Measurements from ENCODE around the gene PRICKLE2. TPM values are rescaled to one million over a fixed set of nuclear protein-coding genes. Genes with fewer than 3 reads are reported as not detected.
A peak's percentile ranks its signal among the peaks of the same experiment; 100 is the strongest.

PRICKLE2 gene
- total and polyA plus RNA-seq, 2 donors (not counting 1 experiment from before 2014, with no cell fraction given): 14.1 to 29.4 TPM

DNA sequence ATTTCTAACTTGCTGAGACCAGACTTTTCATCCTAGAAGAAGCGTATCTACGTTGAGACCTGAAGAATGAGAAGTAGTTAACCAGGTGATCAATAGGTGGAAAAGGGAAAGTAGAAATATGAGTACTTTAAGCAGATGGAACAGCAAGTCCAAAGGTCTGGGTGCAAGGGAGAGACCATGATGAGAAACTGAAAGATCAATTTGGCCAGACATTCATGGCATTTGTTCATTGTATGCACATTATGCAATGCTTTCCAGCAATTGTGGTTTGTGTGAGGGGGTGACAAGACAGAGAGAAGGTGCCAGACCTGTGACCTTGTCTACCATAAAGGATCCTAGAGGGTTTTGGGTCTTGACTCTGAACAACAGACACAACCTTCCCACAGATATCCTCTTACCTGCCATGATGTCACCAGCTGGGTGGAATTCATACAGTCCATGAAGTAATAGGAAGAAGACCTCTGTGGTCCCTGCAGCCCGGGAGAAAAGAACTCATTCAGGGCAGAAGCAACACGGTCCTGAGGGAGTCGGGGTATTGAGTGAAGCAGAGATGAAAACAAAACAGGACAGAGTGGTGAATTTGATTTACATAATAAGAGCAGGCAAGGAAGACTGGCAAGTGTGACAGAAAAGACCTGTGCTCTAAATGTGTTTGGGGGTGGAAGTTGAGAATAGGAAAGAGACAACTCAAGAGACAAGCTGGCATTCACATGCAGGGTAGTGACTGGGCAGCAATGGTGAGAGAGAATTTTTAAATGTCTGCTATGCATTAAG lies 138.6 kb downstream of the PRICKLE2 start:
- no peak overlapping the region for H3K27ac ChIP-seq (ENCODE audit: insufficient read depth, low read length)
- no peaks in the 10 kb centered on the region for H3K79me2 ChIP-seq (ENCODE audit: control insufficient read depth, insufficient read depth, low read length)
- no peaks in the 10 kb centered on the region for H3K27me3 ChIP-seq (ENCODE audit: control insufficient read depth, insufficient read depth, low read length)
- H3K4me3 ChIP-seq (replicated peaks in 1 of 4; ENCODE audit: control extremely low read depth in 1 of 4, insufficient read depth in 1 of 4, low read depth in 3 of 4, low read length in 4 of 4): no peak overlapping the region
- no peaks in the 10 kb centered on the region for H3K36me3 ChIP-seq (ENCODE audit: control insufficient read depth, insufficient read depth, low read length)
- H3K9me3 ChIP-seq (ENCODE audit: control insufficient read depth, insufficient read depth, low read depth, low read length): no peaks in the 10 kb centered on the region
- TF ChIP-seq, protein P1, sequence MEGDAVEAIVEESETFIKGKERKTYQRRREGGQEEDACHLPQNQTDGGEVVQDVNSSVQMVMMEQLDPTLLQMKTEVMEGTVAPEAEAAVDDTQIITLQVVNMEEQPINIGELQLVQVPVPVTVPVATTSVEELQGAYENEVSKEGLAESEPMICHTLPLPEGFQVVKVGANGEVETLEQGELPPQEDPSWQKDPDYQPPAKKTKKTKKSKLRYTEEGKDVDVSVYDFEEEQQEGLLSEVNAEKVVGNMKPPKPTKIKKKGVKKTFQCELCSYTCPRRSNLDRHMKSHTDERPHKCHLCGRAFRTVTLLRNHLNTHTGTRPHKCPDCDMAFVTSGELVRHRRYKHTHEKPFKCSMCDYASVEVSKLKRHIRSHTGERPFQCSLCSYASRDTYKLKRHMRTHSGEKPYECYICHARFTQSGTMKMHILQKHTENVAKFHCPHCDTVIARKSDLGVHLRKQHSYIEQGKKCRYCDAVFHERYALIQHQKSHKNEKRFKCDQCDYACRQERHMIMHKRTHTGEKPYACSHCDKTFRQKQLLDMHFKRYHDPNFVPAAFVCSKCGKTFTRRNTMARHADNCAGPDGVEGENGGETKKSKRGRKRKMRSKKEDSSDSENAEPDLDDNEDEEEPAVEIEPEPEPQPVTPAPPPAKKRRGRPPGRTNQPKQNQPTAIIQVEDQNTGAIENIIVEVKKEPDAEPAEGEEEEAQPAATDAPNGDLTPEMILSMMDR (conservative IDR thresholded peaks at IDR 0.05 in 1 of 2, IDR thresholded peaks at IDR 0.05 in 1 of 2; ENCODE audit: low read depth in 1 of 2, low read length in 2 of 2): no peak
- TF ChIP-seq EZH2 (IDR thresholded peaks at IDR 0.05; ENCODE audit: low read length, missing control alignments): no peak
- no peak overlapping the region for H3K9ac ChIP-seq (ENCODE audit: insufficient read depth, low read length)
- H4K20me1 ChIP-seq (ENCODE audit: control insufficient read depth, extremely low read depth, insufficient read depth, low read length): no peaks in the 10 kb centered on the region
- no peak overlapping the region for H2AFZ ChIP-seq (ENCODE audit: low read length)
- no peak overlapping the region for H3K4me2 ChIP-seq (ENCODE audit: extremely low read depth, insufficient read depth, low read length)
- DNase-seq (ENCODE audit: low read depth in 2 of 2): no peak
- H3K4me1 ChIP-seq (ENCODE audit: control insufficient read depth, extremely low read depth, insufficient read depth, low read length): no peaks in the 10 kb centered on the region

DNA sequence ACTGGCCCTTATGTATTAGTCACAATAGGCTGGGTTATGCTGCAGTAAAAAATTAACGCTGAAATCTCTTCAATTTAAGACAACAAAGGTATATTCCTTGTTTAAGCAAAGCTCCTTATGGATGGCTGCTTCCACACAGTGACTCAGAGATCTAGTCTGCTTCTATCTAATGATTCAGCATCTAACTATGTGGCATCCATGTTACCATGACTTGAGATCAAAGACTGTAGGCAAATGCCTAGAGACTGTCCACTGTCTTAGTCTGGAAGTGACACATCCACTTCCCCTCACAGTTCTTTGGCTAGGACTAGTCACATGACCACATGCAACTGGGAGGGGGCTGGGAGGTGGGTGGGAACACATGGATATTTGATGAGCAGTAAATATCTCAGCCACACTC lies 140.6 kb downstream of the PRICKLE2 start:
- Histone ChIP-seq H3K4me1 (ENCODE audit: control insufficient read depth, extremely low read depth, insufficient read depth, low read length) (no peaks in the 10 kb centered on the region), H3K4me2 (ENCODE audit: extremely low read depth, insufficient read depth, low read length) (no peak overlapping the region), H3K9ac (ENCODE audit: insufficient read depth, low read length) (no peak overlapping the region), H2AFZ (ENCODE audit: low read length) (no peak overlapping the region), H4K20me1 (ENCODE audit: control insufficient read depth, extremely low read depth, insufficient read depth, low read length) (no peaks in the 10 kb centered on the region), H3K27me3 (ENCODE audit: control insufficient read depth, insufficient read depth, low read length) (no peaks in the 10 kb centered on the region), H3K79me2 (ENCODE audit: control insufficient read depth, insufficient read depth, low read length) (no peaks in the 10 kb centered on the region), H3K36me3 (ENCODE audit: control insufficient read depth, insufficient read depth, low read length) (no peaks in the 10 kb centered on the region), H3K9me3 (ENCODE audit: control insufficient read depth, insufficient read depth, low read depth, low read length) (no peaks in the 10 kb centered on the region), H3K27ac (ENCODE audit: insufficient read depth, low read length) (no peak overlapping the region), H3K4me3 (replicated peaks in 1 of 4; ENCODE audit: control extremely low read depth in 1 of 4, insufficient read depth in 1 of 4, low read depth in 3 of 4, low read length in 4 of 4) (no peak overlapping the region)
- DNase-seq (ENCODE audit: low read depth in 2 of 2): peak; percentile 24 to 90
- TF ChIP-seq EZH2 (IDR thresholded peaks at IDR 0.05; ENCODE audit: low read length, missing control alignments): no peak
- TF ChIP-seq, protein P1 (conservative IDR thresholded peaks at IDR 0.05 in 1 of 2, IDR thresholded peaks at IDR 0.05 in 1 of 2; ENCODE audit: low read depth in 1 of 2, low read length in 2 of 2): no peak

- H3K4me2 ChIP-seq (ENCODE audit: extremely low read depth, insufficient read depth, low read length): no peak overlapping the region
- H3K27ac ChIP-seq (ENCODE audit: insufficient read depth, low read length): no peak overlapping the region
- H3K4me1 ChIP-seq (ENCODE audit: control insufficient read depth, extremely low read depth, insufficient read depth, low read length): no peaks in the 10 kb centered on the region
- no peak overlapping the region for H3K9ac ChIP-seq (ENCODE audit: insufficient read depth, low read length)
- no peaks in the 10 kb centered on the region for H3K79me2 ChIP-seq (ENCODE audit: control insufficient read depth, insufficient read depth, low read length)
- no peak overlapping the region for H2AFZ ChIP-seq (ENCODE audit: low read length)
- no peaks in the 10 kb centered on the region for H3K36me3 ChIP-seq (ENCODE audit: control insufficient read depth, insufficient read depth, low read length)
- DNase-seq (ENCODE audit: low read depth in 2 of 2): no peak
- no peaks in the 10 kb centered on the region for H3K9me3 ChIP-seq (ENCODE audit: control insufficient read depth, insufficient read depth, low read depth, low read length)
- H3K4me3 ChIP-seq (replicated peaks in 1 of 4; ENCODE audit: control extremely low read depth in 1 of 4, insufficient read depth in 1 of 4, low read depth in 3 of 4, low read length in 4 of 4): no peak overlapping the region
- no peak for TF ChIP-seq EZH2 (IDR thresholded peaks at IDR 0.05; ENCODE audit: low read length, missing control alignments)
- TF ChIP-seq, protein P1 (conservative IDR thresholded peaks at IDR 0.05 in 1 of 2, IDR thresholded peaks at IDR 0.05 in 1 of 2; ENCODE audit: low read depth in 1 of 2, low read length in 2 of 2): no peak
- no peaks in the 10 kb centered on the region for H4K20me1 ChIP-seq (ENCODE audit: control insufficient read depth, extremely low read depth, insufficient read depth, low read length)
- H3K27me3 ChIP-seq (ENCODE audit: control insufficient read depth, insufficient read depth, low read length): no peaks in the 10 kb centered on the region
Observed at GRCh38 chr3:64083575-64083974, 141.7 kb downstream of the PRICKLE2 start.
